B cell (primary cell): Measurements from ENCODE around the gene MAP2K5.

ENCODE experiments used
- CTCF ChIP-seq: fragments of 200-600 bp; IDR thresholded peaks from one replicate; pipeline ENCODE4 v1.8.0; 2022; ENCODE audit warnings: antibody characterized with exemption, mild to moderate bottlenecking
- EZH2 ChIP-seq: IDR thresholded peaks from 2 replicates; pipeline ENCODE4 v1.6.1; 2012; ENCODE audit warnings: borderline replicate concordance, low read depth, mild to moderate bottlenecking, moderate library complexity, low read length; ENCODE audit not compliant: insufficient read depth, poor library complexity, severe bottlenecking

DNA sequence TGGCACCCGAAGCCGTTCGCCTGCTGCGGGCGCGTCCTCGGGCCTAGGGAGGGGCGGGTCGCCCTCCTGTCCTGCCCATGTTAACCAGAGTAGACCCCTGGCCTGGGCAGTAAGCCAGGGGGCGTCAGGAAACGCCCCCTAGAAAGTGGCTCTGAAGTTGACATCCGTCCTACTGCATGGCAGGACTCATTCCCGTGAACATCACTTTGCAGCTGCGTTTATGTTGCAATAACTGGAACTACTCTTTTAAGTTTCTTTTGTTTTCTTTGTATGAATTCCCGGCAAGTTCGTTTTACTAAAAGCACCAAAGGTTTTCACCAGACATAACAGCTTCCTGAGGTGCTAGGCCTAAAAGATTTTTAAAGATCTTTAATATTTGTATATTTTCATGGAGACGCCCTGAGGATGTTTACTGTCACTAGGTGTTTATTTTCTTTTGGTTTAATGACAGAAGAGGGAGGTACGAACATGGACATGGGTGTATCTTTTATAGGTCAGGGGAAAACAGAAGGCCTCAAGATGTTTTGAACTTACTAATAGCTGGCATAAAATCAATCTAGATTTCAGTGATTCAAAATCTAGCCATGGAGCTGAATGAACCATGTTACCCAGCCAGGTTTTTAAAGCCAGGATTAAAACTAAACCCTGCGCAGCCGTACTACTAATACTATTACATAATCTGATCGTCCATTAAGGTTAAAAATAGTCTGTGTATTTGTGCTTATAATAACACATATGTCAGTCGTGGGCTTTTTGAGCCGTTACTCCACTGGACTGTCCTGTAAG is 20.5 kb upstream of the MAP2K5 start:
- no peak for TF ChIP-seq CTCF
- TF ChIP-seq EZH2: no peak
